DMS114 treated with DMSO at 0.1 percent for 48 hours (cell line): ENCODE results near the gene TRAF6.
"Not testable (repeated sequence)": the region's sequence is repeated elsewhere in the genome, so short reads cannot be mapped to it uniquely, and the experiment has no call there.

Experiments used
- DNase-seq: peaks from one replicate; lab custom pipeline; 2025; ENCODE audit not compliant: unreplicated experiment; lab: John Stamatoyannopoulos, UW

TRAF6 gene

GRCh38 chr11:36509694-36510593, at the start of gene TRAF6:
Gene TRAF6, minus strand, starts transcription at chr11:36510272. Its CDS starts 8,757 bp downstream, at chr11:36501515.
- peak; percentile 91 for DNase-seq

GRCh38 chr11:36558571-36559413, 48.7 kb upstream of the TRAF6 start:
- DNase-seq, result no peak

GRCh38 chr11:36557991-36558390, 47.9 kb upstream of the TRAF6 start:
- no peak for DNase-seq

GRCh38 chr11:36557390-36557789, 47.3 kb upstream of the TRAF6 start:
- DNase-seq, result peak; percentile 43

GRCh38 chr11:36550385-36551115, 40.5 kb upstream of the TRAF6 start:
- no peak for DNase-seq

- no peak for DNase-seq
These were observed 30.9 kb upstream of the TRAF6 start for GRCh38 chr11:36540998-36541397.

GRCh38 chr11:36534276-36534840, 24.3 kb upstream of the TRAF6 start:
- DNase-seq, result no peak

GRCh38 chr11:36532941-36533601, 23.0 kb upstream of the TRAF6 start:
- DNase-seq, result no peak

GRCh38 chr11:36530840-36531239, 20.8 kb upstream of the TRAF6 start:
- DNase-seq, result no peak

GRCh38 chr11:36513965-36514364, 3.9 kb upstream of the TRAF6 start:
- DNase-seq, result no peak

- DNase-seq, result no peak
These were observed 1.9 kb upstream of the TRAF6 start for GRCh38 chr11:36512016-36512415.

- DNase-seq, result not testable (repeated sequence)
These were observed 990 bp upstream of the TRAF6 start for GRCh38 chr11:36511062-36511461.

- DNase-seq, result peak; percentile 69
These were observed 496 bp upstream of the TRAF6 start for GRCh38 chr11:36510594-36510942.

GRCh38 chr11:36509201-36509639, 852 bp downstream of the TRAF6 start:
- DNase-seq, result no peak

GRCh38 chr11:36508743-36509142, 1.3 kb downstream of the TRAF6 start:
- DNase-seq, result peak; percentile 35

- no peak for DNase-seq
These were observed 2.1 kb downstream of the TRAF6 start for GRCh38 chr11:36507824-36508489.

- DNase-seq, result no peak
These were observed 8.8 kb downstream of the TRAF6 start for GRCh38 chr11:36501236-36501635.

- DNase-seq, result no peak
These were observed 9.8 kb downstream of the TRAF6 start for GRCh38 chr11:36500315-36500721.

GRCh38 chr11:36499315-36499714, 10.8 kb downstream of the TRAF6 start:
- DNase-seq, result no peak

GRCh38 chr11:36498721-36499120, 11.4 kb downstream of the TRAF6 start:
- no peak for DNase-seq
